GF-D8 (cell line): ENCODE measurements around the gene RAB8A.
A peak's percentile ranks its signal among the peaks of the same experiment; 100 is the strongest.
"Not testable (repeated sequence)": the region's sequence is repeated elsewhere in the genome, so short reads cannot be mapped to it uniquely, and the experiment has no call there.

ENCODE experiments used
- DNase-seq: peaks from one replicate; lab custom pipeline; 2025; lab: John Stamatoyannopoulos, UW

Gene RAB8A

GRCh38 chr19:16142032-16142580 lies 30.4 kb downstream of the RAB8A start:
- DNase-seq, result no peak

GRCh38 chr19:16143399-16144215 lies 31.9 kb downstream of the RAB8A start, which contains the start of gene HSH2D:
Gene HSH2D, plus strand, starts transcription at chr19:16143685. Its CDS starts 5,066 bp downstream, at chr19:16148751.
- DNase-seq, result peak; percentile 70

- DNase-seq, result no peak
Measured at GRCh38 chr19:16144216-16144581, 32.5 kb downstream of the RAB8A start.

DNA sequence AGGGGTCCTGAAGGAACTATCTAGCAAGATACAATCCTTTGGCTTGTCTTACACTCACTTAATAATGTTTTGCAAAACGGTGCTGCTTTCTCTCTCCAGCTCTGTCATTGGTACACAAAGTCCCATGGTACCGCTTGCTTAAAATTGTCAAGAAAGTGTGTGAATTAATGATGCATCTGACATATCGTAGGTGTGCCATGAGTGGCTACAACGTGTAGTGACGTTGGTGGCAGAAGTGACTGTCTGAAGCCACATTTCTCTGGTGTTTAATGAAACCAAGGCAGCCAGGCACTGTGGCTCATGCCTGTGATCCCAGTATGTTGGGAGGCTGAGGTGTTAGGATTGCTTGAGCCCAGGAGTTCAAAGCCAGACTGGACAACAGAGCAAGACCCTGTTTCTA lies 34.4 kb downstream of the RAB8A start:
- no peak for DNase-seq

- DNase-seq, result no peak
Measured at GRCh38 chr19:16148443-16149229, 36.9 kb downstream of the RAB8A start.

GRCh38 chr19:16153582-16154336 lies 42.1 kb downstream of the RAB8A start:
- DNase-seq, result no peak

GRCh38 chr19:16154557-16154956 lies 42.9 kb downstream of the RAB8A start:
- DNase-seq, result no peak

DNA sequence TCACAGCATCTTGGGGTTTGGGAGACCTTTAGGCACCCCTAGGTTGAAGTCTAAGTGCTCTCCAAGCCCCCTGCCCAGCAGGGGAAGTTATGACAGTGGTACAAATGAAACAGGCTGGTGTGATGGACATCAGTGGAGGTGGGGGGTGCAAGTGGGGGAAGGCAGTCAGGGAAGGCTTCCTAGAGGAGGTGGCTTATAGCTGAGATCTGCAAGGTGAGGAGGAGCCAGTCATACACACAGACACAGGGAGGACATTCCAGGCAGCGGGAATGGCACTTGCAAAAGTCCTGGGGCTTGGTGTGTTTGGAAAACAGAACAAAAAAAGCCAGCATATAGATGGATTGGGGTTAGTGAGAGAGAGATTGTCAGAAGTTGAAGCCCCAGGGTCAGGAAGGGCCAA lies 43.4 kb downstream of the RAB8A start:
- no peak for DNase-seq

GRCh38 chr19:16156904-16157303 lies 45.2 kb downstream of the RAB8A start:
- no peak for DNase-seq

DNA sequence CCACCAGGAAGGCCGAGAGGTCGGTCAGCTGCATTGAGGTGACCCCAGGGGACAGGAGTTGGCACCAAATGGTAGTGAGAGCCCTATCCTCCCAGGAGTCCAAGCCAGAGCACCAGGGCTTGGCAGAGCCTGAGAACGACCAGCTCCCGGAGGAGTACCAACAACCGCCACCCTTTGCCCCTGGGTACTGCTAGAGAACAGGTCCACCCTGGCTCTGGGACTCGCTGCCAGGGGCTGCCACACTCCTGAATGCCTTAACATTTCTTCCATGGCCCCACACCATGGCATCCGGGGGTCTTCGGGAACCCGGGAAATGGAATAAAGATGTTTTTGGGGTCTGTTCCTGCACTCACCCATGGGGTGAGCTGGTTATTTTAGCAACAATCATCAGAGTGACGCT lies 45.9 kb downstream of the RAB8A start:
- no peak for DNase-seq

DNA sequence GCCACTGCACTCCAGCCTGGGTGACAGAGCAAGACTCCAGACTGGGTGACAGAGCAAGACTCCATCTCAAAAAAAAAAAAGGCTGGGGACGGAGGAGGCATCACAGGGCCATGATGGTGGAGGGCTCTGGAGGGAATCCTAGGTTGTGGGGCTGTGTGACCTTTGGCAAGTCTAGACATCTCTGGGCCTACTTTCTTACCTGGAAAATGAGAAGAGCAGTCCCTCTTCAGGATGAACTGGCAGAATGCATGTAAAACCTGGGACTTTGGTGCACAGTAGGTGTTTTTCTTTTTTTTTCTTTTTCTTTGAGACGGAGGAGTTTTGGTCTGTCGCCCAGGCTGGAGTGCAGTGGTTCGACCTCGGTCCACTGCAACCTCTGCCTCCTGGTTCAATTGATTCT lies 48.0 kb downstream of the RAB8A start:
- no peak for DNase-seq

GRCh38 chr19:16160445-16160942 lies 48.8 kb downstream of the RAB8A start:
- DNase-seq, result no peak

DNA sequence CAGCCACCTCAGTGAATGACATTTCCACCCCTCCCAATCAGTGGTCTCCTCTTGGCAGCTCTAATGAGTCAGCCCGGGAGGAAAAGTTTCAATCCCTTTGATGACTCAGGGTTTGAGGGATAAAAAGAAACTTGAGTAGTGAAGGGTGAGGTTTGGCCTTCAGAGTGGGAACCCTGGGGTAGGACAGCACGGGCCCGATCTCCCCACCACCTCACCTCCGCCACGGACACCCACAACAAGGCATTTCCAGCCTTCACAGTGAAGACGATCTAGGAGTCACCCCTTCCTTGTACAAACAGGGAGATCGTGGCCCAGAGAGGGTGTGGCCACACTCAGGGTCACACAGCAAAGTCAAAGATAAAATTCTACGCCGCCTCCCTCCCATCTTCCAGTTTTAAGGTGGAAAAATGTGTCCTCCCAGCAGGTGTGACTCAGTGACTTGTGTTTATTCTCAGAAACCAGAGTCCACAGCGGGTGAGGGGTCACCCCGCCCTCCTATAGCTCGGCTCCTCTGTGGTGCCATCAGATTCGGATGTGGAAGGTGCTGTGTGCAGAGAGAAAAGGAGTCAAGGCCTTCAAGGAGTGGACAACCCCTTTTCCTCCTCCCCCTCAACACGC lies 49.4 kb downstream of the RAB8A start:
- DNase-seq, result no peak

DNA sequence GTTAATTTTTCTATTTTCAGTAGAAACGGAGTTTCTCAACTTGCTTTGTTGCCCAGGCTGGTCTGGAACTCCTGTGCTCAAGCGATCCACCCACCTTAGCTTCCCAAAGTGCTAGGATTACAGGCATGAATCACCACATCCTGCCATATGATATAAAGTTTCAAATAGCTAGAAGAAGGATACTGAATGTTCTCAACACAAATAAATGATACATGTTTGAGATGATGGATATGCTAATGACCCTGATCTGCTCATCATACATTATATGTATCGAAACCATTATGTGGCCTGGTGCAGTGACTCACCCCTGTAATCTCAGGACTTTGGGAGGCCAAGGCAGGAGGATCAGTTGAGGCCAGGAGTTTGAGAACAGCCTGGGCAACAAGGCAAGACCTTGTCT lies 50.2 kb downstream of the RAB8A start:
- DNase-seq, result no peak

DNA sequence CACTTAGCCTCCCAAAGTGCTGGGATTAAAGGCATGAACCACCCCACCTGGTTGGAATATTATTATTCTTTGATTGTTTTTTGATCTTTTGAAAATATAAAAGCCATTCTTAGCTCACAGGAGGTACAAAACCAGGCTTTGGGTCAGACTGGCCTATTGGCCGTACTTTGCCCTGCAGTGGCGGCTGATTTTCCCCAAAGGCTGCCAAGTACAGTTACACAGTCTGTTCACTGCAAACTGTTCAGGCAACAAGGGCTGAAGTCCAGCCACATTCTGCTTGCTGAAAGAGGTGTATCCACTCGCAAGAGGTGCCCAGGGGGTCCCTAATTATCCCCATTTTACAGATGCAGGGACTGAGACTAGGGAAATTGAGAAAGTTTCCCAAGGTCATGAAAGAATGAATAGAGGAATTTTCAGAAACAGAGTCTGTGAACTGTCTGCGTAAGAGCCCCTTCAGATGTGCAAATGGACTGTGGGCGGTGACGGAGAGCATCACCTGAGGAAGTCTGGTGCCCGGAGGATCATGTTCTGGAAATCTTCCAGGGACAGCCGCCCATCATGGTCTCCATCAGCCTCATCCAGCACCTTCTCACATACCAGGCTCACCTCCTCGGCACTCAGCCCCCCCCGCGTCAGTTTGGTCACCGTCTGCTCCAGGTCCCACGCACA lies 52.7 kb downstream of the RAB8A start:
- no peak for DNase-seq

DNA sequence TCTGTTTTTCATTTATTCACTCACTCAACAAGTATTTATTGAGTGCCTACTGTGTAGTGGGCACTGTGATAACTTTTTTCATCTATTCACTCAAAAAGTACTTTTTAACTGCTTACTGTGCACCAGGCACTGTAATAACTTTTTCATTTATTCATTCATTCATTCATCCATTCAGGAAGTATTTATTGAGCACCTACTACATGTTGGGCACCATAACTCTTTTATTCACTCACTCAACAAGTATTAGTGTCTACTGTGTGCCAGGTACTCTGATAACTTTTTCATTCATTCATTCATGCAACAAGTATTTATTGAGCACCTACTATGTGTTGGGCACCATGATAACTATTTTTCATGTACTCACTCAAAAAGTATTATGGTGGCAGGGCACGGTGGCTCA lies 54.7 kb downstream of the RAB8A start:
- DNase-seq, result no peak

DNA sequence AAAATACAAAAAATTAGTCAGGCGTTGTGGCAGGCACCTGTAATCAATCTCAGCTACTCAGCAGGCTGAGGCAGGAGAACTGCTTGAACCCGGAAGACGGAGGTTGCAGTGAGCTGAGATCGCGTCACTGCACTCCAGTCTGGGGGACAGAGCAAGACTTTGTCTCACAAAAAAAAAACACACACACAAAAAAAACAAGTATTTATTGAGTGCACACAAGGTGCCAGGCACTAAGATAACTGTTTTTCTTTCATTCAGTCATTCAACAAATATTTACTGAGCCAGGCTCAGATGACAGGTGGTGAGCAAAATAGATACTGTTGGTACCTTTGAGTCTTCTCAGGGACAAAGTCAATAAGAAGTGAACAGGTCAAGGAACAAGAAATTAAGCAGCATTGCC lies 55.4 kb downstream of the RAB8A start:
- no peak for DNase-seq

- DNase-seq, result peak; percentile 89
Measured at GRCh38 chr19:16168465-16169081, 56.9 kb downstream of the RAB8A start.

DNA sequence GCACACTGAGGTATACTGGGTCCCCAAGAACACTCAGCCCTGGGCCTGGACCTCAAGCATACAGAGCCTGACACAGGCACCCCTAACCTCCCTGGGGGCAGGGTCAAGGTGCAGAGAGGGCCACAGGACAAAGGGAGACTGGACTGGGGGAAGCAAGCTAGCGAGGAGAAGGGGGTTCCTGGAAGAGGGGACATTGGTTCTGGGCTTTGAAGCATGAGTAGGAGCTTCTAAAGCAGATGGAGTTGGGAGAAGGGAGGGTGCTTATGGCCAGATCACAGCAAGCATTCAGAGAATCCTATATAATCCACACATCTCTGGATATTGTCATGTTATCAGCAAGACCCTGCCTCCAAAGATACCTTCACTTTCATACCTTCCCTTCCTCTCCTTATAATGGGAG lies 58.4 kb downstream of the RAB8A start:
- no peak for DNase-seq

GRCh38 chr19:16175954-16176353 lies 64.3 kb downstream of the RAB8A start:
- no peak for DNase-seq

DNA sequence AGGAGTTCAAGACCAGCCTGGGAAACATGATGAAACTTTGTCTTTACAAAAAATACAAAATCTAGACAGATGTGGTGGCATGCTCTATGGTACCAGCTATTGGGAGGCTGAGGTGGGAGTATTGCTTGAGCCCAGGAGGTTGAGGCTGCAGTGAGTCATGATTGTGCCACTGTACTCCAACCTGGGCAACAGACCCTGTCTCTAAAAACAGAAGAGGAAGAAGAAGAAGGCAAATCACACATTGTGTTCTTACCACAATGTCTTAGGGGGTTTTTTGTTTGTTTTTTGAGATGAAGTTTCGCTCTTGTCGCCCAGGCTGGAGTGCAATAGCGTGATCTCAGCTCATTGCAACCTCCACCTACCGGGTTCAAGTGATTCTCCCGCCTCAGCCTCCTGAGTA lies 67.2 kb downstream of the RAB8A start:
- not testable (repeated sequence) for DNase-seq
